Measurements from ENCODE around the gene DZIP3. TPM values are rescaled to one million over a fixed set of nuclear protein-coding genes. Genes with fewer than 3 reads are reported as not detected.

Gene DZIP3
- 10 to 100 TPM; 28.3 to 36.9 (median 34.6) TPM for polyA plus RNA-seq (ENCODE audit: insufficient read length in 4 of 4)

- peak; percentile 90 to 98 (median 94) for DNase-seq (ENCODE audit: low read depth in 4 of 4, low spot score in 2 of 4)
These were observed at the start of gene DZIP3, which contains the start of gene CIP2A for GRCh38 chr3:108589081-108589997. Gene DZIP3 (plus strand): TSS chr3:108589722. CDS start chr3:108605407, 15,685 bp downstream. Gene CIP2A (minus strand): TSS chr3:108589438. CDS start chr3:108589375, 63 bp downstream.

GRCh38 chr3:108546247-108546646, 43.3 kb upstream of the DZIP3 start:
- no peak for DNase-seq (ENCODE audit: low read depth in 4 of 4, low spot score in 2 of 4)

GRCh38 chr3:108546692-108547091, 42.8 kb upstream of the DZIP3 start:
- no peak for DNase-seq (ENCODE audit: low read depth in 4 of 4, low spot score in 2 of 4)

- no peak for DNase-seq (ENCODE audit: low read depth in 4 of 4, low spot score in 2 of 4)
These were observed 41.2 kb upstream of the DZIP3 start for GRCh38 chr3:108548304-108548703.

GRCh38 chr3:108548886-108549285, 40.6 kb upstream of the DZIP3 start:
- no peak for DNase-seq (ENCODE audit: low read depth in 4 of 4, low spot score in 2 of 4)

GRCh38 chr3:108552267-108553159, 37.0 kb upstream of the DZIP3 start:
- peak in 3 of 4 donors; percentile 14 to 32 (median 26) for DNase-seq (ENCODE audit: low read depth in 4 of 4, low spot score in 2 of 4)

- no peak for DNase-seq (ENCODE audit: low read depth in 4 of 4, low spot score in 2 of 4)
These were observed 35.3 kb upstream of the DZIP3 start for GRCh38 chr3:108554229-108554628.

GRCh38 chr3:108554913-108555571, 34.5 kb upstream of the DZIP3 start:
- DNase-seq (ENCODE audit: low read depth in 4 of 4, low spot score in 2 of 4) = no peak

GRCh38 chr3:108555966-108556581, 33.4 kb upstream of the DZIP3 start:
- DNase-seq (ENCODE audit: low read depth in 4 of 4, low spot score in 2 of 4) = no peak

GRCh38 chr3:108562565-108562964, 27.0 kb upstream of the DZIP3 start:
- DNase-seq (ENCODE audit: low read depth in 4 of 4, low spot score in 2 of 4) = no peak

- no peak for DNase-seq (ENCODE audit: low read depth in 4 of 4, low spot score in 2 of 4)
These were observed 25.0 kb upstream of the DZIP3 start for GRCh38 chr3:108564564-108564963.

- no peak for DNase-seq (ENCODE audit: low read depth in 4 of 4, low spot score in 2 of 4)
These were observed 24.0 kb upstream of the DZIP3 start for GRCh38 chr3:108565506-108565905.

- no peak for DNase-seq (ENCODE audit: low read depth in 4 of 4, low spot score in 2 of 4)
These were observed 22.9 kb upstream of the DZIP3 start for GRCh38 chr3:108566599-108566998.

- DNase-seq (ENCODE audit: low read depth in 4 of 4, low spot score in 2 of 4) = no peak
These were observed 20.2 kb upstream of the DZIP3 start for GRCh38 chr3:108569336-108569735.

- DNase-seq (ENCODE audit: low read depth in 4 of 4, low spot score in 2 of 4) = no peak
These were observed 11.5 kb upstream of the DZIP3 start for GRCh38 chr3:108578064-108578463.

GRCh38 chr3:108588601-108589000, 921 bp upstream of the DZIP3 start:
- DNase-seq (ENCODE audit: low read depth in 4 of 4, low spot score in 2 of 4) = no peak

- no peak for DNase-seq (ENCODE audit: low read depth in 4 of 4, low spot score in 2 of 4)
These were observed 439 bp downstream of the DZIP3 start for GRCh38 chr3:108589998-108590323.

GRCh38 chr3:108590460-108590859, 938 bp downstream of the DZIP3 start:
- DNase-seq (ENCODE audit: low read depth in 4 of 4, low spot score in 2 of 4) = no peak

GRCh38 chr3:108595321-108595720, 5.8 kb downstream of the DZIP3 start:
- no peak for DNase-seq (ENCODE audit: low read depth in 4 of 4, low spot score in 2 of 4)

GRCh38 chr3:108598375-108598774, 8.9 kb downstream of the DZIP3 start:
- DNase-seq (ENCODE audit: low read depth in 4 of 4, low spot score in 2 of 4) = no peak

Measured in left renal cortex interstitium (tissue), 4 donors.